Tibial nerve (tissue), 3 donors: ENCODE data around the gene AGBL3.

Experiments used
- POLR2A ChIP-seq, 2 donors: fragments of 450-650 bp; IDR thresholded peaks; one replicate each; pipeline ENCODE4 v1.6.1; 2017; ENCODE audit warnings: antibody characterized with exemption in 2 of 2, mild to moderate bottlenecking in 2 of 2, moderate library complexity in 2 of 2
- TF ChIP-seq, protein P1 (sequence below), 5 experiments: fragments of 200-600 bp in 3 of 5; fragments of 450-650 bp in 2 of 5; sonication (generic) in 3 of 5; IDR thresholded peaks; one replicate each; pipeline ENCODE4 v1.5.1; 2016 to 2019; ENCODE audit warnings: antibody characterized with exemption in 5 of 5, mild to moderate bottlenecking in 3 of 5, moderate library complexity in 2 of 5

DNA sequence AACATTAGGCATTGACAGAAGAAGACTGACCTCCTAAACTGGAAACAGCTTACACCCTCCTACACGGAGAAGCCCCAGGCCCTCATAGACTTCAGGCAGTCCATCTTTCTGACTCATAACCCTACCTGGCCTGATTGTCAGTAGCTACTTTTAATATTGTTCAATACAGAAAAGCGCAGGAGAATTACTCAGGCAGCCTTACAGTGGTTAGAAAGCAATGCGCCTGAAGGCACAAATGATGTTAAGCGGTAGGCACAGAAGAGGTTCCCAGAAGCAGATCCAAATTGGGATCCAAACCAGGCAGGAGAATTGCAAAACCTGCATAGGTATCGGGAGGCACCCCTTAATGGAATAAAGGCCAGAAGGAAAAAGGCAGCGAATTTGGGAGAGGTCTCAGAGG is 189.6 kb downstream of the AGBL3 start:
- TF ChIP-seq, protein P1, sequence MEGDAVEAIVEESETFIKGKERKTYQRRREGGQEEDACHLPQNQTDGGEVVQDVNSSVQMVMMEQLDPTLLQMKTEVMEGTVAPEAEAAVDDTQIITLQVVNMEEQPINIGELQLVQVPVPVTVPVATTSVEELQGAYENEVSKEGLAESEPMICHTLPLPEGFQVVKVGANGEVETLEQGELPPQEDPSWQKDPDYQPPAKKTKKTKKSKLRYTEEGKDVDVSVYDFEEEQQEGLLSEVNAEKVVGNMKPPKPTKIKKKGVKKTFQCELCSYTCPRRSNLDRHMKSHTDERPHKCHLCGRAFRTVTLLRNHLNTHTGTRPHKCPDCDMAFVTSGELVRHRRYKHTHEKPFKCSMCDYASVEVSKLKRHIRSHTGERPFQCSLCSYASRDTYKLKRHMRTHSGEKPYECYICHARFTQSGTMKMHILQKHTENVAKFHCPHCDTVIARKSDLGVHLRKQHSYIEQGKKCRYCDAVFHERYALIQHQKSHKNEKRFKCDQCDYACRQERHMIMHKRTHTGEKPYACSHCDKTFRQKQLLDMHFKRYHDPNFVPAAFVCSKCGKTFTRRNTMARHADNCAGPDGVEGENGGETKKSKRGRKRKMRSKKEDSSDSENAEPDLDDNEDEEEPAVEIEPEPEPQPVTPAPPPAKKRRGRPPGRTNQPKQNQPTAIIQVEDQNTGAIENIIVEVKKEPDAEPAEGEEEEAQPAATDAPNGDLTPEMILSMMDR (IDR thresholded peaks at IDR 0.05) = no peak
- no peak for TF ChIP-seq POLR2A (IDR thresholded peaks at IDR 0.05)
